Transverse colon (tissue), 4 donors: ENCODE data around the gene GSTP1.

ENCODE experiments used
- CTCF ChIP-seq, 5 experiments: fragments of 200-600 bp in 3 of 5; fragments of 450-650 bp in 2 of 5; sonication (generic) in 3 of 5; IDR thresholded peaks; 1 replicate in 2 of 5; 2 replicates in 3 of 5; pipeline ENCODE4 v1.5.1; 2016 to 2017; ENCODE audit warnings: antibody characterized with exemption in 5 of 5, inconsistent platforms in 3 of 5, mild to moderate bottlenecking in 2 of 5, moderate library complexity in 1 of 5
- EP300 ChIP-seq: sonication (generic); formaldehyde crosslinking; IDR thresholded peaks from one replicate; pipeline ENCODE4 v1.6.1; 2017; ENCODE audit warnings: antibody characterized with exemption, low read depth
- POLR2A ChIP-seq: fragments of 450-650 bp; IDR thresholded peaks from one replicate; pipeline ENCODE4 v1.6.1; 2016; ENCODE audit warnings: antibody characterized with exemption, mild to moderate bottlenecking, moderate library complexity
- POLR2AphosphoS5 ChIP-seq, 3 donors: sonication (generic); formaldehyde crosslinking; IDR thresholded peaks; one replicate each; pipeline ENCODE4 v1.6.1; 2016; ENCODE audit warnings: antibody characterized with exemption in 3 of 3

- TF ChIP-seq CTCF (IDR thresholded peaks at IDR 0.05): no peak
- no peak for TF ChIP-seq POLR2A
- TF ChIP-seq POLR2AphosphoS5 (IDR thresholded peaks at IDR 0.05): no peak
- TF ChIP-seq EP300: no peak
Observed at GRCh38 chr11:67562963-67563704, 20.5 kb upstream of the GSTP1 start.
